Progenitor cell of endocrine pancreas (in vitro differentiated cells): ENCODE results near the gene UGT1A8. TPM values are rescaled to one million over a fixed set of nuclear protein-coding genes. Genes with fewer than 3 reads are reported as not detected.
A peak's percentile ranks its signal among the peaks of the same experiment; 100 is the strongest.
"Not testable (repeated sequence)": the region's sequence is repeated elsewhere in the genome, so short reads cannot be mapped to it uniquely, and the experiment has no call there.

Experiments used
- DNase-seq: peaks from one replicate; pipeline ENCODE4 v3.0.0; 2021; ENCODE audit warnings: low spot score; ENCODE audit not compliant: unreplicated experiment
- H3K27ac Mint-ChIP-seq: 2 replicates; pipeline ENCODE4 v1.8.0; 2021; ENCODE audit warnings: mild to moderate bottlenecking, moderate library complexity, mixed read lengths
- H3K27me3 Mint-ChIP-seq: 2 replicates; pipeline ENCODE4 v1.8.0; 2021; ENCODE audit warnings: mixed read lengths
- H3K36me3 Mint-ChIP-seq: 2 replicates; pipeline ENCODE4 v1.8.0; 2022; ENCODE audit warnings: mixed read lengths; ENCODE audit not compliant: insufficient read depth
- H3K4me1 Mint-ChIP-seq: 2 replicates; pipeline ENCODE4 v1.8.0; 2021; ENCODE audit warnings: low read depth, mixed read lengths
- H3K4me3 Mint-ChIP-seq: 2 replicates; pipeline ENCODE4 v1.8.0; 2021; ENCODE audit warnings: low read depth, mild to moderate bottlenecking, moderate library complexity, mixed read lengths
- H3K9me3 Mint-ChIP-seq: 2 replicates; pipeline ENCODE4 v1.8.0; 2021; ENCODE audit warnings: low read depth, mixed read lengths
- CTCF ChIP-seq: fragments of 200-600 bp; sonication (generic); IDR thresholded peaks from one replicate; pipeline ENCODE4 v1.5.0; 2021; ENCODE audit warnings: antibody characterized with exemption, mild to moderate bottlenecking; ENCODE audit not compliant: unreplicated experiment
- total RNA-seq: library from RNA; stranded (reverse); gene quantifications from 2 replicates; pipeline ENCODE4 v1.2.1, GENCODE V29; 2021

The UGT1A8 gene
- total RNA-seq, 1 donor from 2014 or later: not detected

- no peak for TF ChIP-seq CTCF
- H3K36me3 Mint-ChIP-seq: no peaks in the 10 kb centered on the region
- H3K27me3 Mint-ChIP-seq: peaks cover 20% of the 10 kb centered on the region
- H3K27ac Mint-ChIP-seq: no peak overlapping the region
- no peak overlapping the region for H3K4me3 Mint-ChIP-seq
- no peak for DNase-seq
- H3K4me1 Mint-ChIP-seq: no peaks in the 10 kb centered on the region
- H3K9me3 Mint-ChIP-seq: peaks cover 18% of the 10 kb centered on the region
These were observed 10.0 kb downstream of the UGT1A8 start for GRCh38 chr2:233627331-233628025.

DNA sequence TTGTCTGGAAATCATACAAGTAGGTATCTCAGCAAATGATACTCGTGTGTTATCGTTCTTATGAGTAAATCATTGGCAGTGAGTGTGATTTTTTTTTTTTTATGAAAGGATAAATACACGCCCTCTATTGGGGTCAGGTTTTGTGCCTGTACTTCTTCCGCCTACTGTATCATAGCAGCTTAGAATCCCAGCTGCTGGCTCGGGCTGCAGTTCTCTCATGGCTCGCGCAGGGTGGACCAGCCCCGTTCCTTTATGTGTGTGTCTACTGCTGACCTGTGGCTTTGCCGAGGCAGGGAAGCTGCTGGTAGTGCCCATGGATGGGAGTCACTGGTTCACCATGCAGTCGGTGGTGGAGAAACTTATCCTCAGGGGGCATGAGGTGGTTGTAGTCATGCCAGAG is 18.9 kb downstream of the UGT1A8 start, which contains the start of gene UGT1A10:
TSS of gene UGT1A10 (plus strand) at position 143 of the 400 bp plus-strand sequence. CDS start at position 218, 75 bp downstream.
- not testable (repeated sequence) for H3K27ac Mint-ChIP-seq, DNase-seq, H3K36me3 Mint-ChIP-seq, H3K4me1 Mint-ChIP-seq, H3K4me3 Mint-ChIP-seq
- Mint-ChIP-seq H3K27me3 (peaks cover 25% of the 10 kb centered on the region), H3K9me3 (peaks cover 13% of the 10 kb centered on the region)

DNA sequence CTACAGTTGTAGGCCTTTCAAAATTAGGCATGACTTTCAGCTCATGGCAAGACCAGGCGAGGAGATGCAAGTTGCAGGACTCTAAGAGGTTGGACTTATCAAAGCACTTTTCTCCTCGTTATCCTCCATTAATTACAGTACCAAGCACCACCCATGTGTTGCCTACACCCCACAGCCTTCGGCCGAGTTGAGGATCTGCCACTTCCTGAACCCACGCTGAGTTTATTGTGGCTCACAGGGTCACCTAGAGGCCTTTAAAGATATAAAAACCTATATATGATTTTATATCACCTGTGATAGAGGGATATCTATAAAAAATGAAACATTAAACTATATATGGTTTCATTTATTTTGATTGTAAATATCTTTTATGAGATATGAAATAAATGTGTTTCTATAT is 21.4 kb downstream of the UGT1A8 start:
- H3K4me1 Mint-ChIP-seq: no peaks in the 10 kb centered on the region
- H3K36me3 Mint-ChIP-seq: no peaks in the 10 kb centered on the region
- no peak for TF ChIP-seq CTCF
- H3K4me3 Mint-ChIP-seq: no peak overlapping the region
- peaks cover 23% of the 10 kb centered on the region for H3K27me3 Mint-ChIP-seq
- peaks cover 8% of the 10 kb centered on the region for H3K9me3 Mint-ChIP-seq
- H3K27ac Mint-ChIP-seq: no peak overlapping the region
- no peak for DNase-seq

GRCh38 chr2:233639860-233640259 is 22.4 kb downstream of the UGT1A8 start:
- Mint-ChIP-seq H3K4me1 (no peaks in the 10 kb centered on the region), H3K4me3 (no peak overlapping the region), H3K36me3 (no peaks in the 10 kb centered on the region), H3K9me3 (peaks cover 11% of the 10 kb centered on the region), H3K27me3 (peaks cover 17% of the 10 kb centered on the region), H3K27ac (no peak overlapping the region)
- no peak for TF ChIP-seq CTCF
- DNase-seq: no peak

GRCh38 chr2:233643128-233643527 is 25.7 kb downstream of the UGT1A8 start:
- Mint-ChIP-seq H3K36me3 (no peaks in the 10 kb centered on the region), H3K9me3 (peaks cover 25% of the 10 kb centered on the region), H3K4me3 (no peak overlapping the region), H3K27ac (no peak overlapping the region), H3K4me1 (no peaks in the 10 kb centered on the region), H3K27me3 (no peaks in the 10 kb centered on the region)
- peak; percentile 22 for TF ChIP-seq CTCF
- DNase-seq: no peak

DNA sequence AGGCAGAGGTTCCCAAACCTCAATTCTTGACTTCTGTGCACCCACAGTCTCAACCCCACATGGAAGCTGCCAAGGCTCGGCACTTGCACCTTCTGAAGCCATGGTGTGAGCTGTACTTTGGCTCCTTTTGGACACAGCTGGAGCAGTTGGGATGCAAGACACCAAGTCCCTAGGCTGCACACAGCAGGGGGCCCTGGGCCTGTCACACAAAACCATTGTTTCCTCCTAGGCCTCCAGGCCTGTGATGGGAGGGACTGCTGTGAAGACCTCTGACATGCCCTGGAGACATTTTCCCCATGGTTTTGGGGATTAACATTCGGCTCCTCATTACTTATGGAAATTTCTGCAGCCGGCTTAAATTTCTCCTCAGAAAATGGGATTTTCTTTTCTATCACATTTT is 28.6 kb downstream of the UGT1A8 start:
- not testable (repeated sequence) for H3K4me1 Mint-ChIP-seq, DNase-seq, H3K27me3 Mint-ChIP-seq, H3K4me3 Mint-ChIP-seq, H3K36me3 Mint-ChIP-seq, H3K27ac Mint-ChIP-seq
- peaks cover 25% of the 10 kb centered on the region for H3K9me3 Mint-ChIP-seq
